ENCODE results near the gene NSUN5.
"Not testable (repeated sequence)": the region's sequence is repeated elsewhere in the genome, so short reads cannot be mapped to it uniquely, and the experiment has no call there.

DNA sequence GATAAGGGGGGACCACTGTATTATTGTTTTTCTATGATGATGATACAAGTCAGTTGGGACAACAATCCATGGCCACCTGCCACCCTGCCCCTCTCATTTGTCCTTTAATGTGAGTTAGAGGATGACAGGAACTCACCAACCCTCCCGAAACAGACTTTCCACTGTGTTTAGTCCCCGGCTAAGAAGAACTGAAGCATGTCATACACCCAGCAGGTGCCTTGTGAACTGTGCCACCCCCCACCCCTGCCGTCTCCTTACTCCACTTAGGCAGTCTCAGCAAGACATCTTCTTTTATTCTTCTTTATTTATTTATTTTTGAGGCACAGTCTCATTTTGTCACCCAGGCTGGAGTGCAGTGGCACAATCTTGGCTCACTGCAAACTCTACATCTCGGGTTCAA, 40.8 kb downstream of the NSUN5 start:
- TF ChIP-seq, protein P1, sequence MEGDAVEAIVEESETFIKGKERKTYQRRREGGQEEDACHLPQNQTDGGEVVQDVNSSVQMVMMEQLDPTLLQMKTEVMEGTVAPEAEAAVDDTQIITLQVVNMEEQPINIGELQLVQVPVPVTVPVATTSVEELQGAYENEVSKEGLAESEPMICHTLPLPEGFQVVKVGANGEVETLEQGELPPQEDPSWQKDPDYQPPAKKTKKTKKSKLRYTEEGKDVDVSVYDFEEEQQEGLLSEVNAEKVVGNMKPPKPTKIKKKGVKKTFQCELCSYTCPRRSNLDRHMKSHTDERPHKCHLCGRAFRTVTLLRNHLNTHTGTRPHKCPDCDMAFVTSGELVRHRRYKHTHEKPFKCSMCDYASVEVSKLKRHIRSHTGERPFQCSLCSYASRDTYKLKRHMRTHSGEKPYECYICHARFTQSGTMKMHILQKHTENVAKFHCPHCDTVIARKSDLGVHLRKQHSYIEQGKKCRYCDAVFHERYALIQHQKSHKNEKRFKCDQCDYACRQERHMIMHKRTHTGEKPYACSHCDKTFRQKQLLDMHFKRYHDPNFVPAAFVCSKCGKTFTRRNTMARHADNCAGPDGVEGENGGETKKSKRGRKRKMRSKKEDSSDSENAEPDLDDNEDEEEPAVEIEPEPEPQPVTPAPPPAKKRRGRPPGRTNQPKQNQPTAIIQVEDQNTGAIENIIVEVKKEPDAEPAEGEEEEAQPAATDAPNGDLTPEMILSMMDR (conservative IDR thresholded peaks at IDR 0.05; ENCODE audit: low read length), result not testable (repeated sequence)
- TF ChIP-seq EZH2phosphoT487 (IDR thresholded peaks at IDR 0.05; ENCODE audit: borderline replicate concordance, low read depth, low read length), result not testable (repeated sequence)
